Chondrocyte (in vitro differentiated cells): ENCODE data around the gene CRYAA. TPM values are rescaled to one million over a fixed set of nuclear protein-coding genes. Genes with fewer than 3 reads are reported as not detected.

Experiments
- DNase-seq: peaks from one replicate; pipeline ENCODE4 v3.0.0; 2021; ENCODE audit warnings: mixed read lengths, low spot score
- H3K27ac Mint-ChIP-seq: one replicate; pipeline ENCODE4 v1.8.0; 2021; ENCODE audit warnings: mild to moderate bottlenecking, moderate library complexity, mixed read lengths; ENCODE audit not compliant: unreplicated experiment
- H3K27me3 Mint-ChIP-seq: 2 replicates; pipeline ENCODE4 v1.8.0; 2021; ENCODE audit warnings: low read depth, mixed read lengths
- H3K36me3 Mint-ChIP-seq: 2 replicates; pipeline ENCODE4 v1.8.0; 2021; ENCODE audit warnings: low read depth, mixed read lengths
- H3K4me1 Mint-ChIP-seq: 2 replicates; pipeline ENCODE4 v1.8.0; 2021; ENCODE audit warnings: low read depth, mild to moderate bottlenecking, mixed read lengths
- H3K4me3 Mint-ChIP-seq: one replicate; pipeline ENCODE4 v1.8.0; 2021; ENCODE audit warnings: mild to moderate bottlenecking, moderate library complexity, mixed read lengths; ENCODE audit not compliant: unreplicated experiment
- H3K9me3 Mint-ChIP-seq: 2 replicates; pipeline ENCODE4 v1.8.0; 2021; ENCODE audit warnings: low read depth, mixed read lengths
- CTCF ChIP-seq: fragments of 200-600 bp; sonication (generic); IDR thresholded peaks from 2 replicates; pipeline ENCODE4 v1.5.0; 2021; ENCODE audit warnings: antibody characterized with exemption, mild to moderate bottlenecking, moderate library complexity
- total RNA-seq: library from RNA; stranded (reverse); gene quantifications from 3 replicates; pipeline ENCODE4 v1.2.1, GENCODE V29; 2021

Gene CRYAA
- total RNA-seq, 1 donor from 2014 or later, result not detected

GRCh38 chr21:43190544-43190943, 21.7 kb downstream of the CRYAA start:
- Mint-ChIP-seq H3K4me3 (no peak overlapping the region), H3K27ac (no peak overlapping the region), H3K36me3 (no peaks in the 10 kb centered on the region), H3K27me3 (peaks cover 6% of the 10 kb centered on the region), H3K4me1 (peaks cover 27% of the 10 kb centered on the region), H3K9me3 (no peaks in the 10 kb centered on the region)
- no peak for TF ChIP-seq CTCF
- DNase-seq, result no peak

DNA sequence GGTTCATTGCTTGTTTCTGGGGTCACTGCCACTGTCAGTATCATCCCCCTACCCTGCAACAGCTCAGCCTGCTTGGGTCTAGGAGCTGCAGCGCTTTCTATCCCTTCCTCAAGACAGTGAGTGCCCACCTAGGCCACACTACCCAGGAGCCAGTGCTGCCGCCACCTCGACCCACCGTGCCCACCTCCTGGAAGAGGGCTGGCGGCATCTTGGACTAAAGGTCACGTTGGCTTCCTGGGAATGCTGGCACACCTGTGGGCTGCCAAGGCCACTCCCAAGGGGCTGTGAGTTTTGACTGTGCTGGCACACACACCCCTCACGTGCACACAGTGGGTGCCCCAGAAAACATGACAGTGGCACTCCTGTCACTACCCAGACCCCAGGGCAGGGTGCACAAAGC, 22.1 kb downstream of the CRYAA start:
- DNase-seq, result no peak
- Mint-ChIP-seq H3K9me3 (no peaks in the 10 kb centered on the region), H3K4me1 (peaks cover 31% of the 10 kb centered on the region), H3K36me3 (no peaks in the 10 kb centered on the region), H3K27me3 (peaks cover 6% of the 10 kb centered on the region), H3K27ac (no peak overlapping the region), H3K4me3 (no peak overlapping the region)
- no peak for TF ChIP-seq CTCF

DNA sequence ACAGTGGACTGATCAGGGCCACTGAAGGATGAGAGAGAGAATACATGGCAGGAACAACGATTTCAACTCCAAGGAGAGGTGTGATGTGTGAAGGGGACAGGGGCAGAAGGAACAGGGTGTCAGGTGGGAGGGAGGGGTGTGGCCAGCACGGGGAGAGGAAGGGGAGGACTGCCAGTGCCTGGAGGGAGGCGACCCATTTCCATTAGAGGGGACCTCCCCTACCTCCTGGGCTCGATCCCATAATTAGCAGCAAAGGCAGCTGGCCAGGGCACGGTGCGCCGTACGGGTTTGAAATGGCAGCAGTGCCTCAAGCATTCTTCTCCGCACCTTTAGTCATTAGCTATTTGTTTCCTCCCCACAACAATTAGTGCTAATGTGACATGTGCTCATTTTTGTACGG, 22.7 kb downstream of the CRYAA start:
- Mint-ChIP-seq H3K27ac (no peak overlapping the region), H3K36me3 (no peaks in the 10 kb centered on the region), H3K9me3 (no peaks in the 10 kb centered on the region), H3K27me3 (peaks cover 6% of the 10 kb centered on the region), H3K4me3 (no peak overlapping the region), H3K4me1 (peaks cover 32% of the 10 kb centered on the region)
- TF ChIP-seq CTCF, result no peak
- DNase-seq, result no peak

GRCh38 chr21:43191971-43192370, 23.2 kb downstream of the CRYAA start:
- peaks cover 36% of the 10 kb centered on the region for H3K4me1 Mint-ChIP-seq

GRCh38 chr21:43192501-43193081, 23.8 kb downstream of the CRYAA start:
- H3K27ac Mint-ChIP-seq, result no peak overlapping the region
- H3K9me3 Mint-ChIP-seq, result no peaks in the 10 kb centered on the region
- no peak for TF ChIP-seq CTCF
- no peaks in the 10 kb centered on the region for H3K36me3 Mint-ChIP-seq
- no peak overlapping the region for H3K4me3 Mint-ChIP-seq
- DNase-seq, result no peak
- peaks cover 6% of the 10 kb centered on the region for H3K27me3 Mint-ChIP-seq
- H3K4me1 Mint-ChIP-seq, result peaks cover 38% of the 10 kb centered on the region

More at GRCh38 chr21:43191971-43192370, 23.2 kb downstream of the CRYAA start:
- H3K27me3 Mint-ChIP-seq, result peaks cover 6% of the 10 kb centered on the region
- DNase-seq, result no peak
- H3K27ac Mint-ChIP-seq, result no peak overlapping the region
- no peak overlapping the region for H3K4me3 Mint-ChIP-seq
- no peak for TF ChIP-seq CTCF
- H3K36me3 Mint-ChIP-seq, result no peaks in the 10 kb centered on the region
- no peaks in the 10 kb centered on the region for H3K9me3 Mint-ChIP-seq
